Measurements from ENCODE around the gene ANKRD34B. TPM values are rescaled to one million over a fixed set of nuclear protein-coding genes. Genes with fewer than 3 reads are reported as not detected.
"Not testable (repeated sequence)": the region's sequence is repeated elsewhere in the genome, so short reads cannot be mapped to it uniquely, and the experiment has no call there.

Gene ANKRD34B
- total RNA-seq, 2 experiments from 2014 or later: not detected

- DNase-seq: no peak
- ChIA-PET POLR2A (no interaction called here), CTCF (no interaction called here)
- no peak overlapping the region for H3K27ac Mint-ChIP-seq
- no peaks in the 10 kb centered on the region for H3K9me3 Mint-ChIP-seq
- peaks cover 11% of the 10 kb centered on the region for H3K27me3 Mint-ChIP-seq
- H3K36me3 Mint-ChIP-seq (ENCODE audit: low read depth): no peaks in the 10 kb centered on the region
- H3K4me1 Mint-ChIP-seq: no peaks in the 10 kb centered on the region
- no peak overlapping the region for H3K4me3 Mint-ChIP-seq
Measured at GRCh38 chr5:80591352-80591751, 21.3 kb upstream of the ANKRD34B start.

- peaks cover 11% of the 10 kb centered on the region for H3K27me3 Mint-ChIP-seq
- H3K4me3 Mint-ChIP-seq: no peak overlapping the region
- H3K4me1 Mint-ChIP-seq: no peaks in the 10 kb centered on the region
- ChIA-PET POLR2A (no interaction called here), CTCF (no interaction called here)
- DNase-seq: no peak
- H3K36me3 Mint-ChIP-seq (ENCODE audit: low read depth): no peaks in the 10 kb centered on the region
- no peak overlapping the region for H3K27ac Mint-ChIP-seq
- no peaks in the 10 kb centered on the region for H3K9me3 Mint-ChIP-seq
Measured at GRCh38 chr5:80590766-80591165, 20.7 kb upstream of the ANKRD34B start.

DNA sequence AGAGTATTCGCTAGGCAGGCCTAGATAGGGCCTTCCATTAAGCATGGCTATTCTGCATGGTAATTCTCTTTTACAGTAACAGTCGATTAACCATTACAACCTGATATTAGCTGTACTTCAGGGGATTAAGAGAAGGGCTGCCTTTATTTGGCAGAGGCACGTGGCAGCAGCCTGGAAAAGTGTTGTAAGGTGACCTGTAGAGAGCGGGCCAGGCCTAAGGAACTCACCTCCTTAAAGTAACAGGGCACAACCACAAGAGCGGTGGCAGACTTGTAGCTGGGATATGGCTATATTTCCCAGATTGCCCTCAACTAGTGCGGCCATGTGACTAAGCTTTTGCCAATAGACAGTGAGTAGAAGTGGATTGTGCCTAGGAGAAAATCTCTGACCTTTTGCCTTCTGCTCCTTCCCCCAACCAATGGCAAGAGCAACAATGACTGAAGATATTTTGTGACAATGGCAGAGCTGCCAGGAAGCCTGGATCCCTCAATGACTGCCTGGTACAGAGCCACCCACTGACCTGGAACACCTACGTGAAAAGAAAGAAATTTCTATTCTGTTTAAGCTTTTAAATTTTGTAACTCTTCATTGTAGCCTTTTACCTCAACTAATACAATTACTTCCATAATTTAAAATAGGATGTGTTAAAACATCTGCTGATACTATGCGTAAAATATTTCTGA is 18.9 kb upstream of the ANKRD34B start:
- Mint-ChIP-seq H3K4me1 (no peaks in the 10 kb centered on the region), H3K27ac (no peak overlapping the region), H3K36me3 (ENCODE audit: low read depth) (no peaks in the 10 kb centered on the region), H3K27me3 (peaks cover 15% of the 10 kb centered on the region), H3K4me3 (no peak overlapping the region), H3K9me3 (no peaks in the 10 kb centered on the region)
- CTCF ChIA-PET: no interaction called here
- POLR2A ChIA-PET: no interaction called here
- no peak for DNase-seq

GRCh38 chr5:80584770-80585169 is 14.7 kb upstream of the ANKRD34B start:
- Mint-ChIP-seq H3K4me3 (no peak overlapping the region), H3K9me3 (no peaks in the 10 kb centered on the region), H3K27ac (no peak overlapping the region), H3K36me3 (ENCODE audit: low read depth) (no peaks in the 10 kb centered on the region), H3K4me1 (no peaks in the 10 kb centered on the region), H3K27me3 (peaks cover 7% of the 10 kb centered on the region)
- no peak for DNase-seq
- ChIA-PET CTCF (no interaction called here), POLR2A (no interaction called here)

GRCh38 chr5:80580291-80580690 is 10.2 kb upstream of the ANKRD34B start:
- H3K27ac Mint-ChIP-seq; H3K4me1 Mint-ChIP-seq; H3K9me3 Mint-ChIP-seq; H3K4me3 Mint-ChIP-seq; POLR2A ChIA-PET; H3K36me3 Mint-ChIP-seq (ENCODE audit: low read depth); CTCF ChIA-PET; DNase-seq: not testable (repeated sequence)
- peaks cover 26% of the 10 kb centered on the region for H3K27me3 Mint-ChIP-seq

- Mint-ChIP-seq H3K9me3 (no peaks in the 10 kb centered on the region), H3K27me3 (peaks cover 28% of the 10 kb centered on the region), H3K4me1 (peaks cover 4% of the 10 kb centered on the region), H3K36me3 (ENCODE audit: low read depth) (no peaks in the 10 kb centered on the region), H3K4me3 (no peak overlapping the region), H3K27ac (no peak overlapping the region)
- CTCF ChIA-PET: no interaction called here
- POLR2A ChIA-PET: no interaction called here
- no peak for DNase-seq
Measured at GRCh38 chr5:80579050-80579449, 9.0 kb upstream of the ANKRD34B start.

GRCh38 chr5:80577707-80578106 is 7.6 kb upstream of the ANKRD34B start:
- Mint-ChIP-seq H3K27me3 (peaks cover 37% of the 10 kb centered on the region), H3K4me1 (peaks cover 4% of the 10 kb centered on the region), H3K36me3 (ENCODE audit: low read depth) (no peaks in the 10 kb centered on the region), H3K4me3 (no peak overlapping the region), H3K27ac (no peak overlapping the region), H3K9me3 (no peaks in the 10 kb centered on the region)
- ChIA-PET POLR2A (no interaction called here), CTCF (no interaction called here)
- no peak for DNase-seq

GRCh38 chr5:80576383-80576782 is 6.3 kb upstream of the ANKRD34B start:
- POLR2A ChIA-PET: no interaction called here
- Mint-ChIP-seq H3K27me3 (peaks cover 49% of the 10 kb centered on the region), H3K4me1 (peaks cover 4% of the 10 kb centered on the region), H3K27ac (no peak overlapping the region), H3K36me3 (ENCODE audit: low read depth) (no peaks in the 10 kb centered on the region), H3K4me3 (no peak overlapping the region), H3K9me3 (no peaks in the 10 kb centered on the region)
- CTCF ChIA-PET: interaction anchor here (0.7 kb wide), 1 partner anchor 80 kb away, joined by 3 read pairs; no protein-coding TSS in a partner anchor
- no peak for DNase-seq

GRCh38 chr5:80573062-80573461 is 3.0 kb upstream of the ANKRD34B start:
- H3K9me3 Mint-ChIP-seq: no peaks in the 10 kb centered on the region
- DNase-seq: no peak
- H3K4me3 Mint-ChIP-seq: no peak overlapping the region
- ChIA-PET CTCF (no interaction called here), POLR2A (no interaction called here)
- peaks cover 8% of the 10 kb centered on the region for H3K4me1 Mint-ChIP-seq
- no peaks in the 10 kb centered on the region for H3K36me3 Mint-ChIP-seq (ENCODE audit: low read depth)
- peaks cover 61% of the 10 kb centered on the region for H3K27me3 Mint-ChIP-seq
- no peak overlapping the region for H3K27ac Mint-ChIP-seq

DNA sequence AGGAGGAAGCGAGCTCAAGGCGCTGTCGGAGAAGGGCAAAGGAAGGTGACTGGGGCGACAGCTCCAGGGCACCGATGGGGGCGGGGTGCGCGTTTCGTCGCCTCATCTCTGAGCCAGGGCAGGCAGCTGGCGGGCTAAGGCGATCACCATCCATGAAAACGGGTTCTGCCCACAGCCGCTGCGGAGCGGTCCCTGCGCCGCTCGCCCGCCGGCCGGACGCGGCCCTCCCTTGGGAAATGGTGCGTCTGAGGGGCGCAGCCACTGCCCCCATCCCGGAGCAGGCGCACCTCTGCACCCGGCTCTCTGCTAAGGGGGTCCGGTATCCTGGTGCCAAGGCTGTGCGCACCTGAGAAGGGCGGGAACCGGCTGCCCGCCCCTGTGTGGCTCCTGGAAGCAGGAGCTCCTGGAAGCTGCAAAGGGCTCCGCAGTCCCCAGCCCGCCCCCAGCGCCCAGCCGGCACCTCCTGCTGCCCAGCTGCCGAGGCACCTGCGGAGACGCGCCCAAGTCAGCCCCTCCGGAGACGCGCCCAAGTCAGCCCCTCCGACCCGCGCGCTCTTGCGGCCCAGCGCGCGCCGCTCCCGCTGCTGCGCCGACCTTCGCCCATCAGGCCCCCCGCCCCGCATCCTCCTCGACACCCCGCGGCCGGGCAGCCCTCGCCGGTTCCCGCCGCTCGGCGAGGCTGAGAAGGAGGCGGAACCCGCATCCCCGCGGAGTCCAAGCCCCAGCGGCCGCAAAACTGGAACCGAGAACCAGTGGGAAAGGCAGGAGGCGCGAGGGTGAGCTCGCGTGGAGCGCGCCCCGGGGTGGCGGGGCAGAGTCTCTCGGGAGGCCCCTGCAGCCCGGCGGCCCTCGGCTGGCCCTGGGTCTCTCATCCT is 757 bp downstream of the ANKRD34B start:
- ChIA-PET POLR2A (interaction anchor here (0.6 to 1.2 kb wide), 2 partner anchors 10 to 34 kb away, joined by 3 to 4 read pairs; no protein-coding TSS in a partner anchor), CTCF (interaction anchor here (0.6 kb wide), 1 partner anchor 12 kb away, joined by 4 read pairs; no protein-coding TSS in a partner anchor)
- no peak for DNase-seq
- H3K36me3 Mint-ChIP-seq (ENCODE audit: low read depth): no peaks in the 10 kb centered on the region
- H3K4me3 Mint-ChIP-seq: peak overlapping the region; percentile 12
- H3K27me3 Mint-ChIP-seq: peaks cover 65% of the 10 kb centered on the region
- no peaks in the 10 kb centered on the region for H3K9me3 Mint-ChIP-seq
- peaks cover 4% of the 10 kb centered on the region for H3K4me1 Mint-ChIP-seq
- H3K27ac Mint-ChIP-seq: no peak overlapping the region

- DNase-seq: no peak
- ChIA-PET CTCF (no interaction called here), POLR2A (no interaction called here)
- Mint-ChIP-seq H3K27me3 (peaks cover 59% of the 10 kb centered on the region), H3K27ac (no peak overlapping the region), H3K36me3 (ENCODE audit: low read depth) (no peaks in the 10 kb centered on the region), H3K9me3 (no peaks in the 10 kb centered on the region), H3K4me3 (no peak overlapping the region), H3K4me1 (peaks cover 4% of the 10 kb centered on the region)
Measured at GRCh38 chr5:80568251-80568650, 1.8 kb downstream of the ANKRD34B start.

GRCh38 chr5:80566711-80567259 is 3.3 kb downstream of the ANKRD34B start:
- ChIA-PET POLR2A (interaction anchor here (0.9 kb wide), 1 partner anchor 735 kb away, joined by 3 read pairs; the partner anchor contains the start of gene ZCCHC9), CTCF (no interaction called here)
- no peaks in the 10 kb centered on the region for H3K9me3 Mint-ChIP-seq
- no peak overlapping the region for H3K27ac Mint-ChIP-seq
- peaks cover 4% of the 10 kb centered on the region for H3K4me1 Mint-ChIP-seq
- H3K27me3 Mint-ChIP-seq: peaks cover 54% of the 10 kb centered on the region
- H3K36me3 Mint-ChIP-seq (ENCODE audit: low read depth): no peaks in the 10 kb centered on the region
- no peak overlapping the region for H3K4me3 Mint-ChIP-seq
- DNase-seq: no peak

DNA sequence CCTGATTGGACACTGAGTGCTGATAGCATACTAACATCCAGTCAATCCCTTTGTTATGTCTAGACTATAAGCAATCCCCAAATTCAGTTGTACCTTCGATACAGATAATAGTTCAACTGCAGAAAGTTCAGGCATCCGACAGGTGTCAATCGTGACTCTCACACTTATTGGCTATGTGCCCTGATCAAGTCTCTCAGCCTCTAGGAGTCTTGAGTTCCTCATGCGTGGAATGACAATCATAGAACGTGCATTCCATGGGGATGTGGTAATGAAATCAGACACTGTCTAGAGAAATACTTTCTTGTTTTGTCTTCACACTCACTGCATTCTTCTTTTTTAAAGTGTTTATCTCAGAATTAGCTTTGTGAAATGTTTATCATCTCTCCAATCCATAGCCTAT is 4.8 kb downstream of the ANKRD34B start:
- POLR2A ChIA-PET: no interaction called here
- Mint-ChIP-seq H3K27ac (no peak overlapping the region), H3K4me1 (no peaks in the 10 kb centered on the region), H3K9me3 (no peaks in the 10 kb centered on the region), H3K4me3 (no peak overlapping the region), H3K27me3 (peaks cover 49% of the 10 kb centered on the region), H3K36me3 (ENCODE audit: low read depth) (no peaks in the 10 kb centered on the region)
- CTCF ChIA-PET: interaction anchor here (0.5 to 0.7 kb wide), 2 partner anchors 47 to 461 kb away, joined by 3 read pairs; no protein-coding TSS in a partner anchor
- DNase-seq: no peak
